HCT116 (cell line): Measurements from ENCODE around the gene FOSB. TPM values are rescaled to one million over a fixed set of nuclear protein-coding genes. Genes with fewer than 3 reads are reported as not detected.

Experiments used
- ATAC-seq: fragments of 200-7000 bp; cut with Tn5 transposase; 2 replicates; pipeline ENCODE4 v1.9.1; 2020; ENCODE audit warnings: mild to moderate bottlenecking, moderate library complexity
- BruUV-seq: library from RNA; stranded (reverse); fragments of 400-500 nt; replicated peaks from 2 replicates; lab custom pipeline; 2021; lab: Mats Ljungman, UMichigan
- CTCF ChIA-PET: fragments of 300-600 bp; sonication (Branson Sonifier 250); formaldehyde crosslinking; loops from one replicate; lab custom pipeline; 2021; ENCODE audit warnings: antibody characterized with exemption; lab: Charles Lee
- POLR2A ChIA-PET: fragments of 300-600, 350-600 bp; sonication (Branson Sonifier 250); formaldehyde crosslinking; loops from one replicate; lab custom pipeline; 2021; ENCODE audit warnings: antibody characterized with exemption; lab: Charles Lee
- RAD21 ChIA-PET, 2 experiments: fragments of 300-600 bp; sonication (Branson Sonifier 250); formaldehyde crosslinking; loops; one replicate each; lab custom pipeline; 2023; ENCODE audit warnings: low total read pairs in 2 of 2; ENCODE audit not compliant: uncharacterized antibody in 2 of 2, unreplicated experiment in 2 of 2, low non-redundant PET in 1 of 2; lab: Charles Lee
- DNase-seq: peaks from one replicate; pipeline ENCODE4 v3.0.0-alpha.2; 2010; ENCODE audit warnings: low read depth, low spot score
- H2AFZ ChIP-seq: fragments of 200-600 bp; shearing (Covaris generic), sonication (generic); 2 replicates; pipeline ENCODE4 v1.6.1; 2017; ENCODE audit warnings: low read depth, mixed run types, mixed read lengths, antibody characterized with exemption, low read length; ENCODE audit not compliant: poor library complexity, severe bottlenecking
- H3K27ac ChIP-seq: 2 replicates; pipeline ENCODE4 v1.5.1; 2012; ENCODE audit warnings: low read depth, low read length
- H3K27me3 ChIP-seq: fragments of 200-600 bp; sonication (generic); 2 replicates; pipeline ENCODE4 v1.6.1; 2016; ENCODE audit warnings: mixed run types, low read length, mixed read lengths; ENCODE audit not compliant: insufficient read depth
- H3K36me3 ChIP-seq, 2 experiments: fragments of 200-500 bp in 1 of 2; fragments of 200-600 bp in 1 of 2; sonication (Bioruptor generic) in 1 of 2; sonication (generic) in 1 of 2; 2 replicates each; pipeline versions ENCODE4 v1.5.1 to v1.6.1; 2014 to 2016; ENCODE audit warnings: low read length in 2 of 2, inconsistent platforms in 1 of 2, mixed read lengths in 1 of 2, mixed run types in 1 of 2; ENCODE audit not compliant: insufficient read depth in 2 of 2, control insufficient read depth in 1 of 2
- H3K4me1 ChIP-seq, 2 experiments: fragments of 200-600 bp in 1 of 2; sonication (generic) in 1 of 2; 2 replicates each; pipeline versions ENCODE4 v1.5.1 to v1.6.1; 2012 to 2017; ENCODE audit warnings: low read length in 2 of 2, inconsistent platforms in 1 of 2, mild to moderate bottlenecking in 1 of 2, mixed read lengths in 1 of 2, mixed run types in 1 of 2, moderate library complexity in 1 of 2; ENCODE audit not compliant: insufficient read depth in 2 of 2, control insufficient read depth in 1 of 2
- H3K4me2 ChIP-seq: fragments of 200-600 bp; sonication (generic); 2 replicates; pipeline ENCODE4 v1.6.1; 2017; ENCODE audit warnings: mixed run types, low read length, mixed read lengths
- H3K4me3 ChIP-seq, 2 experiments: fragments of 200-600 bp in 1 of 2; sonication (generic) in 1 of 2; replicated peaks in 1 of 2; 2 replicates each; pipeline ENCODE4 v1.5.1; 2011 to 2016; ENCODE audit warnings: low read length in 2 of 2, control low read depth in 1 of 2, low read depth in 1 of 2, mild to moderate bottlenecking in 1 of 2, mixed read lengths in 1 of 2, mixed run types in 1 of 2
- H3K79me2 ChIP-seq: fragments of 200-600 bp; sonication (generic); 2 replicates; pipeline ENCODE4 v1.6.1; 2017; ENCODE audit warnings: mild to moderate bottlenecking, mixed run types, low read length, moderate library complexity, mixed read lengths; ENCODE audit not compliant: insufficient read depth
- H3K9ac ChIP-seq: fragments of 200-600 bp; sonication (generic); 2 replicates; pipeline ENCODE4 v1.6.1; 2016; ENCODE audit warnings: low read length, mixed read lengths
- H3K9me2 ChIP-seq: fragments of 200-600 bp; sonication (generic), shearing (Covaris generic); 2 replicates; pipeline ENCODE4 v1.6.1; 2017; ENCODE audit warnings: mixed run types, mild to moderate bottlenecking, moderate library complexity; ENCODE audit not compliant: insufficient read depth
- H3K9me3 ChIP-seq, 2 experiments: fragments of 200-500 bp in 1 of 2; fragments of 200-600 bp in 1 of 2; sonication (Bioruptor generic) in 1 of 2; sonication (generic) in 1 of 2; 2 replicates each; pipeline ENCODE4 v1.6.1; 2014 to 2017; ENCODE audit warnings: low read length in 2 of 2, mixed read lengths in 2 of 2, inconsistent platforms in 1 of 2, low read depth in 1 of 2, mild to moderate bottlenecking in 1 of 2, mixed run types in 1 of 2, moderate library complexity in 1 of 2; ENCODE audit not compliant: control insufficient read depth in 1 of 2, insufficient read depth in 1 of 2
- H4K20me1 ChIP-seq: fragments of 200-600 bp; sonication (generic), shearing (Covaris generic); 2 replicates; pipeline ENCODE4 v1.6.1; 2017; ENCODE audit warnings: mixed run types, mild to moderate bottlenecking, moderate library complexity; ENCODE audit not compliant: insufficient read depth
- ATF3 ChIP-seq: IDR thresholded peaks from 2 replicates; pipeline ENCODE4 v1.6.1; 2012
- RAD21 ChIP-seq: IDR thresholded peaks from 2 replicates; pipeline ENCODE4 v1.6.1; 2012; ENCODE audit warnings: low read depth, mild to moderate bottlenecking
- REST ChIP-seq: IDR thresholded peaks from 2 replicates; pipeline ENCODE4 v1.6.1; 2012; ENCODE audit warnings: low read depth
- SP1 ChIP-seq: IDR thresholded peaks from 2 replicates; pipeline ENCODE4 v1.6.1; 2012; ENCODE audit warnings: low read depth
- ZBTB33 ChIP-seq: IDR thresholded peaks from 2 replicates; pipeline ENCODE4 v1.6.1; 2011; ENCODE audit warnings: mild to moderate bottlenecking, low read length, moderate library complexity; ENCODE audit not compliant: insufficient replicate concordance; ENCODE audit errors: extremely low read depth
- intact Hi-C: fragments of 100-400 bp; cut with micrococcal nuclease; formaldehyde crosslinking; loops from 2 replicates; pipeline ENCODE4 v1.10.0; 2022
- total RNA-seq: library from RNA; stranded (reverse); gene quantifications from one replicate; pipeline ENCODE4 v1.2.1, GENCODE V29; 2021; ENCODE audit not compliant: unreplicated experiment

Gene FOSB
- total RNA-seq, 1 experiment from 2014 or later, result 12.6 TPM

GRCh38 chr19:45507872-45508416 is 40.1 kb downstream of the FOSB start:
- Histone ChIP-seq H3K27ac (peak overlapping the region; percentile 95), H3K4me2 (peak overlapping the region; percentile 99), H3K9me3 (no peaks in the 10 kb centered on the region), H4K20me1 (no peaks in the 10 kb centered on the region), H3K9me2 (no peaks in the 10 kb centered on the region), H2AFZ (no peak overlapping the region), H3K4me3 (peak overlapping the region; percentile 98 to 99), H3K4me1 (peaks cover 34 to 66% of the 10 kb centered on the region in 2 experiments), H3K27me3 (no peaks in the 10 kb centered on the region), H3K9ac (peak overlapping the region; percentile 98), H3K36me3 (peaks cover 0 to 5% of the 10 kb centered on the region in 2 experiments; a peak in 1 of 4 replicates), H3K79me2 (peaks cover 60% of the 10 kb centered on the region)
- RAD21 ChIA-PET, result no interaction called here
- POLR2A ChIA-PET, result interaction anchor here (0.7 to 1.2 kb wide), 5 partner anchors 83 to 138 kb away, joined by 3 to 5 read pairs (median 3); no protein-coding TSS in a partner anchor
- TF ChIP-seq SP1 (no peak), ATF3 (no peak), ZBTB33 (no peak), REST (no peak), RAD21 (no peak)
- intact Hi-C loops, result no loop called here
- ATAC-seq, result no peak
- DNase-seq, result no peak
- CTCF ChIA-PET, result no interaction called here
- BruUV-seq, result TSS peak; percentile 59
